Left lung (tissue), 10 donors: ENCODE data around the gene RALGPS1. TPM values are rescaled to one million over a fixed set of nuclear protein-coding genes. Genes with fewer than 3 reads are reported as not detected.

Experiments used
- ATAC-seq: fragments of 200-7000 bp; cut with Tn5 transposase; one replicate; pipeline ENCODE4 v1.9.1; 2020; ENCODE audit warnings: moderate library complexity
- DNase-seq, 4 donors: peaks; one replicate each; pipeline ENCODE4 v3.0.0-alpha.2; 2013 to 2020
- H3K27ac ChIP-seq, 2 donors: fragments of 200-600 bp; sonication (generic) in 1 of 2; one replicate each; pipeline versions ENCODE4 v1.5.0 to v1.8.0; 2020 to 2021
- H3K27me3 ChIP-seq, 2 donors: fragments of 200-600 bp; sonication (generic) in 1 of 2; one replicate each; pipeline versions ENCODE4 v1.5.0 to v1.8.0; 2020 to 2021
- H3K36me3 ChIP-seq, 2 donors: fragments of 200-600 bp; sonication (generic) in 1 of 2; one replicate each; pipeline versions ENCODE4 v1.5.0 to v1.8.0; 2020 to 2021
- H3K4me1 ChIP-seq, 2 donors: fragments of 200-600 bp; one replicate each; pipeline ENCODE4 v1.8.0; 2021
- H3K4me3 ChIP-seq, 2 donors: fragments of 200-600 bp; sonication (generic) in 1 of 2; one replicate each; pipeline versions ENCODE4 v1.5.0 to v1.8.0; 2020 to 2021; ENCODE audit warnings: mild to moderate bottlenecking in 1 of 2
- H3K9me3 ChIP-seq, 2 donors: fragments of 200-600 bp; sonication (generic) in 1 of 2; one replicate each; pipeline versions ENCODE4 v1.5.0 to v1.8.0; 2020 to 2021
- intact Hi-C, 2 donors: fragments of 100-400 bp; cut with DNase I; formaldehyde crosslinking; loops; one replicate each; pipeline versions ENCODE4 v1.11.2 to v1.14.2; 2022
- polyA plus RNA-seq, 6 donors: library from polyadenylated mRNA; unstranded; fragments of 120-200 nt; gene quantifications; one replicate each; pipeline ENCODE4 v1.2.1, GENCODE V29; 2013; ENCODE audit not compliant: insufficient read length in 6 of 6
- total RNA-seq, 2 donors: library from RNA; stranded (reverse); fragmentation: NEBNext Ultra II Directional; extraction: Animal tissue kit (Norgen Biotek cat#: 25700); gene quantifications; one replicate each; pipeline ENCODE4 v1.2.1, GENCODE V29; 2021
- TF ChIP-seq, protein P1 (sequence below), 2 donors: fragments of 200-600 bp; sonication (generic) in 1 of 2; IDR thresholded peaks; one replicate each; pipeline versions ENCODE4 v1.5.0 to v1.8.0; 2021; ENCODE audit warnings: antibody characterized with exemption in 2 of 2
- donor health status: DM: no; HTN: yes; CAD: no.
- donor health status: DM: no; HTN: no; CAD: no.

Gene RALGPS1
- total and polyA plus RNA-seq, 8 donors = 11.9 to 27.6 (median 21.5) TPM

DNA sequence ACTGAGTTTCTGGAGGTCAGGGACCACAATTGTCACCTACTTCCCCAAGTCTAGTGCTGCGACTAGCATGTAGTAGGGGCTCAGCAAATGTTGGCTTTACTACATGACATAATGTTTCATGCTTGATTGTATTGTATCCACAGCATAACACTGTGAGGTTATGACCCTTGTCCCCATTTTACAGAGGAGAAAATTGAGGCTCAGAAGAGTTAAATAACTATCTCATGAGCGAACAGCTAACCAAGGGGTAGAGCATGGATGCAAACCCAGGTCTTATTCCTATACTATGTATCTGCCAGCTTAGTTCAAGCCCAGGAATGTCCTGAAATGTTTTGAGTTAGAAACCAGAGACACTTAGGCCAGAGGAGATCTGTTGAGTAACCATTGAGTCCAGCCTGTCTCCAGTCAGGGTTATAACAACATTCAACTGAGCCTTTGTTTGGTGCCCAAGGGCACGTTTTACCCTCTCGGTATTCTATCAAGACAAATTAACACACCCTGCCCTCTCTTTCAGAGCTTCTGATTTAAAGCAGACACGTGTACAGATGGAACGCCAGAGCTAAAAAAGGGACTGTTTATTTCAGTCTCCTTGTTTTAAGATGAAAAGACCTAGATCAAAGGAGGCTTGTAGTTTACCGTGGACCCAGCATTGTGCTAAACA lies 191.4 kb downstream of the RALGPS1 start:
- DNase-seq (no peak), ATAC-seq (no peak)
- H3K4me1 ChIP-seq = peaks cover 0 to 10% of the 10 kb centered on the region in 2 donors
- TF ChIP-seq, protein P1, sequence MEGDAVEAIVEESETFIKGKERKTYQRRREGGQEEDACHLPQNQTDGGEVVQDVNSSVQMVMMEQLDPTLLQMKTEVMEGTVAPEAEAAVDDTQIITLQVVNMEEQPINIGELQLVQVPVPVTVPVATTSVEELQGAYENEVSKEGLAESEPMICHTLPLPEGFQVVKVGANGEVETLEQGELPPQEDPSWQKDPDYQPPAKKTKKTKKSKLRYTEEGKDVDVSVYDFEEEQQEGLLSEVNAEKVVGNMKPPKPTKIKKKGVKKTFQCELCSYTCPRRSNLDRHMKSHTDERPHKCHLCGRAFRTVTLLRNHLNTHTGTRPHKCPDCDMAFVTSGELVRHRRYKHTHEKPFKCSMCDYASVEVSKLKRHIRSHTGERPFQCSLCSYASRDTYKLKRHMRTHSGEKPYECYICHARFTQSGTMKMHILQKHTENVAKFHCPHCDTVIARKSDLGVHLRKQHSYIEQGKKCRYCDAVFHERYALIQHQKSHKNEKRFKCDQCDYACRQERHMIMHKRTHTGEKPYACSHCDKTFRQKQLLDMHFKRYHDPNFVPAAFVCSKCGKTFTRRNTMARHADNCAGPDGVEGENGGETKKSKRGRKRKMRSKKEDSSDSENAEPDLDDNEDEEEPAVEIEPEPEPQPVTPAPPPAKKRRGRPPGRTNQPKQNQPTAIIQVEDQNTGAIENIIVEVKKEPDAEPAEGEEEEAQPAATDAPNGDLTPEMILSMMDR (IDR thresholded peaks at IDR 0.05) = no peak
- intact Hi-C loops = no loop called here
- H3K27ac ChIP-seq = no peak overlapping the region
- no peaks in the 10 kb centered on the region for H3K9me3 ChIP-seq
- no peak overlapping the region for H3K4me3 ChIP-seq
- H3K27me3 ChIP-seq = no peaks in the 10 kb centered on the region
- H3K36me3 ChIP-seq = no peaks in the 10 kb centered on the region

DNA sequence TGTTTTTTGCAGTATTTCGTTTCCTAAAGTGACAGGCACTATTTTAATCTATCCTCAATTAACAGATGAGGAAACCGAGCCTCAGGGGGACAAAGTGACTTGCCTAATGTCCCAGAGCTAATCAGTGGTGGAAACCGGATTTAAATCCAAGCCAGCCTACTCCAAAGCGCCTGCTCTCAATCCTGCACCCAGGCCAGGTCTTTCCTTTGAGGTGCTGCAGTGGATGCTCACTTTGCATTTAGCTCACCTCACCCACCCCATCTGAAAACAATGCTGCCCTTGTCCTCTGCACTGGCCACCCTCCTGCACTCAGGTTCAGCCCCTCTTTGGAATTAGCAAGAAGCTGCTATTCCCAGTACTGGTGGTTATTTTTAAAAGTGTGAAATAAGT lies 191.9 kb downstream of the RALGPS1 start:
- Histone ChIP-seq H3K27me3 (no peaks in the 10 kb centered on the region), H3K4me1 (peaks cover 0 to 10% of the 10 kb centered on the region in 2 donors), H3K36me3 (no peaks in the 10 kb centered on the region), H3K9me3 (no peaks in the 10 kb centered on the region), H3K27ac (no peak overlapping the region), H3K4me3 (no peak overlapping the region)
- ATAC-seq (no peak), DNase-seq (no peak)
- intact Hi-C loops = no loop called here
- TF ChIP-seq, protein P1 (IDR thresholded peaks at IDR 0.05) = no peak

DNA sequence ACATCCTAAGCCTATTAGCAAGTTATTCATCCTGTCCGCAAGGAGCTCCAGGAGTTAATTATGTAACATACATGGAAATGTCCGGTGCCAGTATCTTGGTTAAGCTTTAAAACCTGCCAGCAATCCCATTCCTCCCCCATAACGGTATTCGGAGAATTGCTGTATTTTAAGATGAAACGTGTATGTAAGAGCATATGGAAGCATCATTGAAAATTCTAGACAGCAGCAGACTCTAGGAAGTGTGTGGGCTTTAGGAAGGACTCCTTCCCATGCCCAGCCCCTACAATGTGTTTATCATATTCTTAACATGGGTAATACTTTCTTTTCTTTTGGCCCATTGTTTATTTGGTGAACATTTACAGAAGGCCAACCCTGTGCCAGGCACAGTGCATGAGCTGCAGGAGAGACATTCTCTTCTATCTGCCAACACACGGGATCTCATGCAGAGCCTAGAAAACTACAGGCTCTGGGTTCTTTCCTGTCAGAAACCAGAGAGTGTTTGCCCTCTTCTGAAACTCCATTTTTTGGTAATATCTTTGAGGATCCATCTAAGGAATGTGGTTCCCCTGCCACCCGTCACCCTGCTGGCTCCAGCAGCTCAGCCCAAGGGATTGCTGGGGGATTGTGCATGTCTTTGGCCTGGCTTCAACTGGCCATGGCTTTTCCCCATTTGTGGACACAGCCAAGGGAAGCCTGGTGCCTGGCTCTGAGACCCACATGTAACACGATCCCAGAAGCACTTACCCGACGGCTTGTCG lies 192.8 kb downstream of the RALGPS1 start:
- intact Hi-C loops = no loop called here
- DNase-seq = no peak
- TF ChIP-seq, protein P1 (IDR thresholded peaks at IDR 0.05) = no peak
- no peak for ATAC-seq
- Histone ChIP-seq H3K27me3 (no peaks in the 10 kb centered on the region), H3K4me1 (peaks cover 3 to 17% of the 10 kb centered on the region in 2 donors), H3K9me3 (no peaks in the 10 kb centered on the region), H3K4me3 (no peak overlapping the region), H3K36me3 (no peaks in the 10 kb centered on the region), H3K27ac (no peak overlapping the region)

- DNase-seq (no peak), ATAC-seq (no peak)
- H3K4me3 ChIP-seq = no peak overlapping the region
- TF ChIP-seq, protein P1 (IDR thresholded peaks at IDR 0.05) = no peak
- H3K36me3 ChIP-seq = no peaks in the 10 kb centered on the region
- no peak overlapping the region for H3K27ac ChIP-seq
- no peaks in the 10 kb centered on the region for H3K9me3 ChIP-seq
- peaks cover 11 to 25% of the 10 kb centered on the region in 2 donors for H3K4me1 ChIP-seq
- intact Hi-C loops = no loop called here
- H3K27me3 ChIP-seq = no peaks in the 10 kb centered on the region
Measured at GRCh38 chr9:127107929-127108876, 193.6 kb downstream of the RALGPS1 start.
